Fibroblast of the aortic adventitia (primary cell): Measurements from ENCODE around the gene RALGAPA1. TPM values are rescaled to one million over a fixed set of nuclear protein-coding genes. Genes with fewer than 3 reads are reported as not detected.

Experiments used
- DNase-seq: peaks from one replicate; pipeline ENCODE4 v3.0.0-alpha.2; 2010; ENCODE audit warnings: low read depth
- H3K4me3 ChIP-seq: 2 replicates; pipeline ENCODE4 v1.5.1; 2011; ENCODE audit warnings: low read depth, mild to moderate bottlenecking, control low read depth, low read length, moderate library complexity
- total RNA-seq: library from RNA; depleted of rRNA; stranded (reverse); fragments of >200 nt; gene quantifications from 2 replicates; pipeline ENCODE4 v1.2.3, GENCODE V29; 2012; ENCODE audit warnings: low replicate concordance
- TF ChIP-seq, protein P1 (sequence below): IDR thresholded peaks from 2 replicates; pipeline ENCODE4 v1.5.1; 2011; ENCODE audit warnings: mild to moderate bottlenecking, low read length, control low read depth, inconsistent platforms; ENCODE audit not compliant: insufficient read depth

Gene RALGAPA1
- total RNA-seq, 1 donor: 52.5 TPM

DNA sequence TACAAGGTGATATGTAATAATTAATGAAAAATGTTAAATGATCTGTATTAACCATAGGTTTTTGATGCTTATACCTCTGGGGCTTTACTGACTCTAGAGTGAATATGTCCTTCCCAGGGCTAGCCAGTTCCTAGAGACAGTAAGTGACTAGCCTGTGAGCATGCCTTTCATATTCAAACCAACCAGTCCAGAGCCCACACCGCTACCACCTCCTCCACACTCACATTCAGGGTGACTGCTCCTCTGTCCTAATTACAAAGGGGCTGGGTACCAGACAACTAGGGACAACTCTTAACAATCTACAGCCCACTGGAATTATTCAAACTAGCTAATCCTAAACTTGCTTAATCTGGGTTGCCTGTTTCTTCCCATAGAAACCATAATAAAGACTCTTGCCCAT lies 49.0 kb downstream of the RALGAPA1 start:
- TF ChIP-seq, protein P1, sequence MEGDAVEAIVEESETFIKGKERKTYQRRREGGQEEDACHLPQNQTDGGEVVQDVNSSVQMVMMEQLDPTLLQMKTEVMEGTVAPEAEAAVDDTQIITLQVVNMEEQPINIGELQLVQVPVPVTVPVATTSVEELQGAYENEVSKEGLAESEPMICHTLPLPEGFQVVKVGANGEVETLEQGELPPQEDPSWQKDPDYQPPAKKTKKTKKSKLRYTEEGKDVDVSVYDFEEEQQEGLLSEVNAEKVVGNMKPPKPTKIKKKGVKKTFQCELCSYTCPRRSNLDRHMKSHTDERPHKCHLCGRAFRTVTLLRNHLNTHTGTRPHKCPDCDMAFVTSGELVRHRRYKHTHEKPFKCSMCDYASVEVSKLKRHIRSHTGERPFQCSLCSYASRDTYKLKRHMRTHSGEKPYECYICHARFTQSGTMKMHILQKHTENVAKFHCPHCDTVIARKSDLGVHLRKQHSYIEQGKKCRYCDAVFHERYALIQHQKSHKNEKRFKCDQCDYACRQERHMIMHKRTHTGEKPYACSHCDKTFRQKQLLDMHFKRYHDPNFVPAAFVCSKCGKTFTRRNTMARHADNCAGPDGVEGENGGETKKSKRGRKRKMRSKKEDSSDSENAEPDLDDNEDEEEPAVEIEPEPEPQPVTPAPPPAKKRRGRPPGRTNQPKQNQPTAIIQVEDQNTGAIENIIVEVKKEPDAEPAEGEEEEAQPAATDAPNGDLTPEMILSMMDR: no peak
- no peak overlapping the region for H3K4me3 ChIP-seq
- DNase-seq: no peak

DNA sequence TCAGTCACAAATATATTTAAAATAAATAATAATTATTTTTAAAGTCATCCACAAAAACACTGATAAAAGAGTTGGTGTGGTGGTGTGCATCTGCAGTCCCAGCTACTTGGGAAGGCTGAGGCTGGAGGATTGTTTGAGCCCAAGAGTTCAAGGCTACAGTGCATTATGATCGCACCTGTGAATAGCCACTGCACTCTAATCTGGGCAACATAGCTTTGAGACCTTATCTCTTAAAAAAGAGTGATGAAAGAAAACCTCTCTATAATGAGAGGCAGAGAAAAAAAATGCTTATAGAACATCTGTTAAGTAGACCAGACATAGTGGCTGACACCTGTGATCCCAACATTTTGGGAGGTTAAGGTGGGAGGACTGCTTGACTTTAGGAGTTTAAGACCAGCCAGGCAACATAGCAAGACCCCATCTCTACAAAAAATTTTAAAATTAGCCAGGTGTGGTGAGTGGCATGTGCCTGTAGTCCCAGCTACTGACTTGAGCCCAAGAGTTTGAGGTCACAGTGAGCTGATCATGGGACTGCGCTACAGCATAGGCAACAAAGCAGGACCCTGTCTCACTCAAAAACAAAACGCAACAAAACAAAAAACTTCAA lies 50.5 kb downstream of the RALGAPA1 start:
- DNase-seq: no peak
- H3K4me3 ChIP-seq: no peak overlapping the region
- TF ChIP-seq, protein P1: no peak

DNA sequence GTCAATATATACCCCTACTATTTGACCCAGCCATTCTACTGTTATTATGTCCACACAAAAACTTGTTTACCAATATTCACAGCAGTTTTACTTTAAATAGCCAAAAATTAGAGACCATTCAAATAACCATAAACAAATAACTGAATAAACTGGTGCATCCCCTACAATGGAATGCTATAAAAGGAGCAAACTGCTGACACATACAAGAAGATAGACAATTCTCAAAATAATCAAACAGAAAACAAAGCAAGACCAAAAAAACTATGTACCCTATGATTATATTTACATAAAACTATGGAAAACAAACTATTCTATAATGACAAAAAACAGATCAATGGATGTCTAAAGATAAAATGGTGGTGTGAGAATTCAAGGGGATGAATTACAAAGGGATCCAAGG lies 54.4 kb downstream of the RALGAPA1 start:
- H3K4me3 ChIP-seq: no peak overlapping the region
- TF ChIP-seq, protein P1: no peak
- no peak for DNase-seq

DNA sequence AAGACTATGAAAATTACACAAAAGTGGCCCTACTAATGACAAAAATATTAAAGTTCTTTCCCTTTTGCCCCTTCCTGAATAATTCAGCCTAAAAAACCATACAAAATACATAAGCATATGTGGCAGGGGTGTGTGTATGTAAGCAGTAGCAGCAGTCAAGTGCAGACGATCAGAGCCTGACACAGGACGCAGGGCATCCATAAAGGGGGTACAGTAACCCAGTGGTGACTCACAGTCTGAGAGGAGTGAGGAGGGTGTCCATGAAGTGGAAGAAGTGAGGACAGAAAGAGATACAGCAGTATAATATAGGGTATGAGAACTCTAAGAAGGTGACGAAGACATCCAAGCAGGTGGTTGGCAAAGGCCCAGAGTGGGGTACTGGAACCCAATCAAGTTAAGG lies 56.7 kb downstream of the RALGAPA1 start:
- TF ChIP-seq, protein P1: no peak
- no peak for DNase-seq
- no peak overlapping the region for H3K4me3 ChIP-seq

DNA sequence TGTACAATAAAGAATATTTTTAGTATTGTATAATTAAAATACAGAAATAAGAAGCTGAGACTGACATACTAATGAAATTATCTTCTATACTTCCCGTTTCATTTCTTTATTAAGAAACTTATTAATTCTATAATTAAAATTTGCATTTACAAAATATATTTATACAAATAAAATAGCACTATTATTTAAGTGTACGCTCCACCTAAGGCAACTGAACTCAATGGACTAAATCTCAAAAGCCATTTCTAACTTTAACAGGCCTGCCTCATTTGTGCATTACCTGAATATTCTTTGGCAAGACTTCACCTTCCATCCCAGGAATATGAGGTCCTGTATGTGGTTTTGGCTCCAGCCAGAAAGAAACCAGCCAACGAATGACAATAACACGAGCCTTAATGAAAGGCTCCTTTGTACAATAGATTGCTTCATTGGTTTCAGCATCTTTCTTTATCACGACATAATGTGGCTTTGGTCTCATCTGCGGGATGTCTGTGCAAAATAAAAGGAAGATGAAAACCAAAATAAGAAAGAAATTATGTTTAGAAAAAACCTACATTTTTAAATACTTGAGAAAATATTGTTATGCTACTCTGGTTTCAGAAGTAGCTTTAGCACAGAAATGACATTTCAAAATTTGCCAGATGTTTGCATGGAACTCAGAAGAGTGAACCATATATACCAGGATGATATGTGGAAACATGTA lies 58.7 kb downstream of the RALGAPA1 start:
- no peak overlapping the region for H3K4me3 ChIP-seq
- no peak for DNase-seq
- TF ChIP-seq, protein P1: no peak

DNA sequence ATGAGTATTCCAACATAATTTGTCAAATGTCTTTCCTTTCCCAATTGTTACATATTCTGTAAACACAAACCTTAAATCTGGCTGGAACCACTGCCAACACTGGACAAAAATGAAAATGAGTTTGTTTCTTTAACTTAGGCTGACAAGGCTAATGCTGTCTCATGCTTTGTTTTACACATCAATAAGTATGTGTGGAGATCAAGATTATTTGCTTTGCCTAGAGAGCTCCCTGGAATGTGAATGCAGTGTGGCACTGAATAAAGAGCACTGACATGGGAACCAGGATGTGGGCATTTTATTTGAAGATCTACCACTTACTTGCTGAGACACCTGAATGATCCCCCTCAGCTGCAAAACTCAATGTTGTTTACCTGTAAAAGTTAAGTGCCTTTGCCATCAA lies 61.7 kb downstream of the RALGAPA1 start:
- TF ChIP-seq, protein P1: no peak
- DNase-seq: peak; percentile 67

DNA sequence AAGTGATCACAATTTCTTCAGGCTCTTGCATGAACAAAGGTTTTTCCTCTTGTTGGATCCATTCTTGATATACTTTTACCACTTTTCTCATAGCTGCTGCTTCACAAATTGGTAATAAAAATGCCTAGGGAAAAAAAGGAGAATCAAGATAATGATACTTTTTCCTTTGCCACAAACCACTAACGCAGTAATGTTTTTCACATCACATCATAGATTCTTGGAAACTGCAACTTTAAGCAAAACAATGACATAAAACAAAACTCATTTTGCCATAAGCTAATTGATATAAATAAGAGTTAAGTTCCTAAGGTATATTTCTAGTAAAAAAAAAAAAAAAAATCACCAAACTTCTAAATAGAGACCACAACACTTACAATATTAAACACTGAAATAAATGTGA lies 66.7 kb downstream of the RALGAPA1 start:
- TF ChIP-seq, protein P1: no peak
- no peak for DNase-seq

More for the DNA sequence above, 61.7 kb downstream of the RALGAPA1 start:
- no peak overlapping the region for H3K4me3 ChIP-seq

More for the DNA sequence above, 66.7 kb downstream of the RALGAPA1 start:
- no peak overlapping the region for H3K4me3 ChIP-seq
